HepG2 (cell line): ENCODE data around the gene CD36.

Experiments used
- ARNT ChIP-seq: fragments of 450-650 bp; IDR thresholded peaks from 2 replicates; pipeline ENCODE4 v1.6.1; 2017
- FUBP1 ChIP-seq: sonication (generic); formaldehyde crosslinking; IDR thresholded peaks from 2 replicates; pipeline ENCODE4 v1.5.1; 2020; ENCODE audit warnings: missing genetic modification reagents, mild to moderate bottlenecking, borderline replicate concordance
- HMG20A ChIP-seq: IDR thresholded peaks from 2 replicates; pipeline ENCODE4 v1.6.1; 2016; ENCODE audit warnings: borderline replicate concordance
- MAX ChIP-seq: IDR thresholded peaks from 2 replicates; pipeline ENCODE4 v1.6.1; 2012; ENCODE audit warnings: inconsistent platforms
- SRF ChIP-seq: IDR thresholded peaks from 2 replicates; pipeline ENCODE4 v1.6.1; 2011; ENCODE audit warnings: mild to moderate bottlenecking, low read depth, low read length, moderate library complexity
- TAF1 ChIP-seq: sonication (generic); formaldehyde crosslinking; IDR thresholded peaks from 2 replicates; pipeline ENCODE4 v1.4.0; 2020; ENCODE audit warnings: missing genetic modification reagents
- TF ChIP-seq, protein P1 (sequence below): sonication (generic); formaldehyde crosslinking; IDR thresholded peaks from 2 replicates; pipeline ENCODE4 v1.4.0; 2020; ENCODE audit warnings: missing genetic modification reagents

DNA sequence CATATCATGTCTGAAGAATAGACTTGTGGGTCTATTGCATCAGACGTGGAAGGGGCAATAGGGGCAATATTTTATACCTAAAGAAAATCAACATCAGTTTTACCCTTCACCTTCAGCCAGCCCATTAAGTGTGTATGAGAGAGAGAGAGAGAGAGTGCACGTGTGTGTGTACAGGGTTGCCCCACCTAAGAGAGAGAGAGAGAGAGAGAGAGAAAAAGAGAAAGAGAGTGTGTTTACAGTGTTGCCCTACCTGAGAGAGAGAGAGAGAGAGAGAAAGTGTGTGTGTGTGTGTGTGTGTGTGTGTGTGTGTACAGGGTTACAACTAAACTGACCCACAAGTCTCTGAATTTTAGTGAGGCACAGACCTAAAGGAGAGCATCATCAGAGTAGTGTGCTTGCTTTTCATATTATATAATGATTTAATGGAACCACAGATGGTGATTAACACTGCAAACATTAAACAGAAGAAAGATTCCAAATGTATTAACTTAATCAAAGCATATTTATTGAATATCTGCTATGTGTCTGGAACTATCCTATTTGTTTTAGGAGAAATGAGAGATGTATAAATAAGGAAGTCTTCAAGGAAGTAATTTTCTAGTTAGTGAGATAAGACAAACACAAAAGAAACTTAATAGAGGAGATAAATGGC lies 66.8 kb downstream of the CD36 start:
- TF ChIP-seq ARNT (no peak), SRF (no peak), HMG20A (CRISPR knock-in tag) (no peak), FUBP1 (CRISPR knock-in tag) (no peak), TAF1 (CRISPR knock-in tag) (no peak), MAX (no peak)
- TF ChIP-seq, protein P1, sequence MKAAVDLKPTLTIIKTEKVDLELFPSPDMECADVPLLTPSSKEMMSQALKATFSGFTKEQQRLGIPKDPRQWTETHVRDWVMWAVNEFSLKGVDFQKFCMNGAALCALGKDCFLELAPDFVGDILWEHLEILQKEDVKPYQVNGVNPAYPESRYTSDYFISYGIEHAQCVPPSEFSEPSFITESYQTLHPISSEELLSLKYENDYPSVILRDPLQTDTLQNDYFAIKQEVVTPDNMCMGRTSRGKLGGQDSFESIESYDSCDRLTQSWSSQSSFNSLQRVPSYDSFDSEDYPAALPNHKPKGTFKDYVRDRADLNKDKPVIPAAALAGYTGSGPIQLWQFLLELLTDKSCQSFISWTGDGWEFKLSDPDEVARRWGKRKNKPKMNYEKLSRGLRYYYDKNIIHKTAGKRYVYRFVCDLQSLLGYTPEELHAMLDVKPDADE (CRISPR knock-in tag) = no peak
